A549 (cell line): ENCODE results near the gene PRRG4.
"Not testable (repeated sequence)": the region's sequence is repeated elsewhere in the genome, so short reads cannot be mapped to it uniquely, and the experiment has no call there.

ENCODE experiments used
- CTCF ChIP-seq: fragments of >200 bp; sonication (Bioruptor Twin); formaldehyde crosslinking; IDR thresholded peaks from 3 replicates; pipeline ENCODE4 v1.5.1; 2016
- HDAC2 ChIP-seq: fragments of 200-600 bp; sonication (generic); IDR thresholded peaks from 2 replicates; pipeline ENCODE4 v1.6.1; 2016
- POLR2A ChIP-seq: IDR thresholded peaks from 2 replicates; pipeline ENCODE4 v1.6.1; 2012; ENCODE audit warnings: mild to moderate bottlenecking, low read length

- TF ChIP-seq HDAC2, POLR2A, CTCF: not testable (repeated sequence)
These were observed 6.1 kb upstream of the PRRG4 start for GRCh38 chr11:32823617-32824016.
